ENCODE measurements around the gene MKRN1. TPM values are rescaled to one million over a fixed set of nuclear protein-coding genes. Genes with fewer than 3 reads are reported as not detected.

Gene MKRN1
- total RNA-seq, 1 experiment from 2014 or later = 121 TPM

- no peak for TF ChIP-seq PREB (CRISPR knock-in tag; IDR thresholded peaks at IDR 0.05; ENCODE audit: borderline replicate concordance)
- TF ChIP-seq ZNF281 (CRISPR knock-in tag; IDR thresholded peaks at IDR 0.05) = no peak
- no peak for TF ChIP-seq RORB (CRISPR knock-in tag; IDR thresholded peaks at IDR 0.05)
- no peak for TF ChIP-seq ZNF232 (CRISPR knock-in tag; IDR thresholded peaks at IDR 0.05)
- no peak for TF ChIP-seq ZNF423 (CRISPR knock-in tag; IDR thresholded peaks at IDR 0.05)
- TF ChIP-seq MLX (CRISPR knock-in tag; IDR thresholded peaks at IDR 0.05) = no peak
- TF ChIP-seq IRF2 (CRISPR knock-in tag; IDR thresholded peaks at IDR 0.05; ENCODE audit: borderline replicate concordance, low read depth) = no peak
- no peak for TF ChIP-seq CREB1 (CRISPR knock-in tag; IDR thresholded peaks at IDR 0.05)
- TF ChIP-seq TEAD4 (CRISPR knock-in tag; IDR thresholded peaks at IDR 0.05) = no peak
- TF ChIP-seq FOXP1 (CRISPR knock-in tag; IDR thresholded peaks at IDR 0.05; ENCODE audit: borderline replicate concordance) = no peak
Observed at GRCh38 chr7:140525743-140526142, 46.4 kb upstream of the MKRN1 start (continued).

GRCh38 chr7:140521421-140521820 lies 42.1 kb upstream of the MKRN1 start:
- Mint-ChIP-seq H3K27ac (peak overlapping the region; percentile 9; the same call in 1 of the 2 replicates), H3K27me3 (ENCODE audit: low read depth) (no peaks in the 10 kb centered on the region), H3K4me1 (peaks cover 26% of the 10 kb centered on the region), H3K4me3 (no peak overlapping the region), H3K9me3 (no peaks in the 10 kb centered on the region), H3K36me3 (no peaks in the 10 kb centered on the region)
- TF ChIP-seq ATF1 (CRISPR knock-in tag; IDR thresholded peaks at IDR 0.05) (no peak), RORB (CRISPR knock-in tag; IDR thresholded peaks at IDR 0.05) (no peak), HMGXB4 (CRISPR knock-in tag; IDR thresholded peaks at IDR 0.05) (no peak), ZMAT4 (CRISPR knock-in tag; IDR thresholded peaks at IDR 0.05) (no peak), RELA (CRISPR knock-in tag; IDR thresholded peaks at IDR 0.05; ENCODE audit: borderline replicate concordance) (no peak), KAT7 (CRISPR knock-in tag; IDR thresholded peaks at IDR 0.05; ENCODE audit: borderline replicate concordance) (no peak), SMAD4 (CRISPR knock-in tag; IDR thresholded peaks at IDR 0.05) (no peak), ESRRA (CRISPR knock-in tag; IDR thresholded peaks at IDR 0.05; ENCODE audit: borderline replicate concordance) (no peak), ELF4 (CRISPR knock-in tag; IDR thresholded peaks at IDR 0.05; ENCODE audit: low read depth) (no peak), ZNF396 (CRISPR knock-in tag; IDR thresholded peaks at IDR 0.05; ENCODE audit: borderline replicate concordance) (no peak), GRHL2 (CRISPR knock-in tag; IDR thresholded peaks at IDR 0.05; ENCODE audit: insufficient replicate concordance, severe bottlenecking) (no peak), SP1 (CRISPR knock-in tag; conservative IDR thresholded peaks at IDR 0.05) (no peak), NR2C2 (CRISPR knock-in tag; IDR thresholded peaks at IDR 0.05) (no peak), CTCF (IDR thresholded peaks at IDR 0.05) (no peak), PREB (CRISPR knock-in tag; IDR thresholded peaks at IDR 0.05; ENCODE audit: borderline replicate concordance) (no peak), MXD4 (CRISPR knock-in tag; IDR thresholded peaks at IDR 0.05; ENCODE audit: borderline replicate concordance) (no peak), ZNF138 (CRISPR knock-in tag; conservative IDR thresholded peaks at IDR 0.05) (no peak)
- ChIA-PET POLR2A (no interaction called here), CTCF (interaction anchor here (0.9 to 1.9 kb wide), 2 partner anchors 125 to 132 kb away, joined by 5 to 8 read pairs; no protein-coding TSS in a partner anchor)
- DNase-seq (ENCODE audit: low spot score) (no peak), ATAC-seq (no peak)
